Fibroblast of the aortic adventitia (primary cell): ENCODE data around the gene PPP4R4. TPM values are rescaled to one million over a fixed set of nuclear protein-coding genes. Genes with fewer than 3 reads are reported as not detected.

Experiments used
- DNase-seq: peaks from one replicate; pipeline ENCODE4 v3.0.0-alpha.2; 2010; ENCODE audit warnings: low read depth
- H3K4me3 ChIP-seq: 2 replicates; pipeline ENCODE4 v1.5.1; 2011; ENCODE audit warnings: low read depth, mild to moderate bottlenecking, control low read depth, low read length, moderate library complexity
- total RNA-seq: library from RNA; depleted of rRNA; stranded (reverse); fragments of >200 nt; gene quantifications from 2 replicates; pipeline ENCODE4 v1.2.3, GENCODE V29; 2012; ENCODE audit warnings: low replicate concordance
- TF ChIP-seq, protein P1 (sequence below): IDR thresholded peaks from 2 replicates; pipeline ENCODE4 v1.5.1; 2011; ENCODE audit warnings: mild to moderate bottlenecking, low read length, control low read depth, inconsistent platforms; ENCODE audit not compliant: insufficient read depth

Gene PPP4R4
- total RNA-seq = 0.98 and 7.0 TPM in 2 replicates

DNA sequence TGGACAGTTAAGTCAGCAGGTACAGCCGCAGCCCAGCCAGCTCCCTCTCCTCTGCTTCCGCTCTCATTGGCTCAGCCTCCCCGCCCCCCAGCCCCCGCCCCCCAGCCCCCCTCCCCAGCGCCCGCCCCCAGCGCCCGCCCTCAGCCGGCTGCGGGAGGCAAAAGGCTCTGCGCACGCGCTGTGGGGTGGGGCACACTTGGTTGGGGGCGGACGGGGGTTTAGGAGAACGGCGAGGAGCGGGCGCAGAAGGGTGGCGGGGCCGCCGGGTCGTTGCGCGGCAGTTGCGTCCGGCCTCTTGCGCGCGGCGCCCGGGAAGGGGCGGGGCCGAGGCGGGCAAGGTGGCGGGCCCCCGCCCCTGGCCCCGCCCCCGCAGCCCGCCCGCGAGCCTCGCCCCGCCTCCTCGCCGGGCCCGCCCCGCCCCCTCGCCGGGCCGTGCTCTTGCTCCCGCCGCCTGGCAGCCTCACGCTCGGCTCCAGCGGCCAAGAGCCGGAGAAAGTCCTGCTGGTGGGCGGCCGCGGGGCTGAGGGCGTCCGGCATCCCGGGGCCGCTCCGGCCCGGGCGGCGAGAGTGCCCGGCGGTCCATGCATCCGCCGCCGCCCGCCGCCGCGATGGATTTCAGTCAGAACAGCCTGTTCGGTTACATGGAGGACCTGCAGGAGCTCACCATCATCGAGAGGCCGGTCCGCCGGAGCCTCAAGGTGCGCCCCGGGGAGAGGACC, at the start of gene PPP4R4:
PPP4R4 (plus strand) TSS at position 438 of the 719 bp plus-strand sequence; CDS start at position 582, 144 bp downstream.
- TF ChIP-seq, protein P1, sequence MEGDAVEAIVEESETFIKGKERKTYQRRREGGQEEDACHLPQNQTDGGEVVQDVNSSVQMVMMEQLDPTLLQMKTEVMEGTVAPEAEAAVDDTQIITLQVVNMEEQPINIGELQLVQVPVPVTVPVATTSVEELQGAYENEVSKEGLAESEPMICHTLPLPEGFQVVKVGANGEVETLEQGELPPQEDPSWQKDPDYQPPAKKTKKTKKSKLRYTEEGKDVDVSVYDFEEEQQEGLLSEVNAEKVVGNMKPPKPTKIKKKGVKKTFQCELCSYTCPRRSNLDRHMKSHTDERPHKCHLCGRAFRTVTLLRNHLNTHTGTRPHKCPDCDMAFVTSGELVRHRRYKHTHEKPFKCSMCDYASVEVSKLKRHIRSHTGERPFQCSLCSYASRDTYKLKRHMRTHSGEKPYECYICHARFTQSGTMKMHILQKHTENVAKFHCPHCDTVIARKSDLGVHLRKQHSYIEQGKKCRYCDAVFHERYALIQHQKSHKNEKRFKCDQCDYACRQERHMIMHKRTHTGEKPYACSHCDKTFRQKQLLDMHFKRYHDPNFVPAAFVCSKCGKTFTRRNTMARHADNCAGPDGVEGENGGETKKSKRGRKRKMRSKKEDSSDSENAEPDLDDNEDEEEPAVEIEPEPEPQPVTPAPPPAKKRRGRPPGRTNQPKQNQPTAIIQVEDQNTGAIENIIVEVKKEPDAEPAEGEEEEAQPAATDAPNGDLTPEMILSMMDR = no peak
- peak within 1 kb of the TSS; percentile 64 for H3K4me3 ChIP-seq
- DNase-seq = peak; percentile 71

DNA sequence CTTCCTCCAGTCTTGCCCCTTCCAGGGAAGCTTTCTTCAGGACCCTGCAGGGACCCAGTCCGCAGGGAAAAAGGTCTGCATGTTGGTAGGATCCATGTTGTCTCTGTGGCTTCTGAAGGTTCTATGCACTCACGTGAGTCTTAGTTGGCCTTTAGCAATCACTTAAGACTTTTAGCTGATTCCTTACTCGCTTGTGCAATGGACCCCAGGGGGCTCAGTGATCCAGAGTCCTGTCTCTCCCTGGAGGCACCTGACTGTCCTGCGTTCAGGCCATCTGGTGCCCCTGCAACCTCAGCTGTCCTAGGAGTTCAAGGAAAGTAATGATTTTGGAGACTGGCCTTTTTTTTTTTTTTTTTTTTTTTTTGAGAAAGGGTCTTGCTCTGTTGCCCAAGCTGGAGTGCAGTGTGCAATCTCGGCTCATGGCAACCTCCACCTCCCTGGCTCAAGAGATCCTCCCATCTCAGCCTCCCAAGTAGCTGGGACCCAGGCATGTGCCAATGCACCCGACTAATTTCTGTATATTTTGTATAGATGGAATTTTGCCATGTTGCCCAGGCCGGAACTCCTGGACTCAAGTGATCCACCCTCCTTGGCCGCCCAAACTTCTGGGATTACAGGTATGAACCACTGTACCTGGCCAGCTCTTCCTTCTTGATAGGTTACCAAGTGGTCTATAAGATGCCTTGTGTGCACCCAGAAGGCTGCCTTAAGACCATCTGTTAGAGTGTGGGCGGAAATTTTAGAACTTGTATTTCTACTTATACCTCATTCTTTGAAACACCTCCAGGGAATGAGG, 49.3 kb upstream of the PPP4R4 start:
- no peak for DNase-seq
- TF ChIP-seq, protein P1 = no peak
- no peak overlapping the region for H3K4me3 ChIP-seq

- no peak for DNase-seq
- TF ChIP-seq, protein P1 = no peak
- no peak overlapping the region for H3K4me3 ChIP-seq
Observed at GRCh38 chr14:94125659-94126418, 48.3 kb upstream of the PPP4R4 start.

- H3K4me3 ChIP-seq = no peak overlapping the region
- no peak for DNase-seq
- TF ChIP-seq, protein P1 = no peak
Observed at GRCh38 chr14:94126419-94126677, 47.8 kb upstream of the PPP4R4 start.

DNA sequence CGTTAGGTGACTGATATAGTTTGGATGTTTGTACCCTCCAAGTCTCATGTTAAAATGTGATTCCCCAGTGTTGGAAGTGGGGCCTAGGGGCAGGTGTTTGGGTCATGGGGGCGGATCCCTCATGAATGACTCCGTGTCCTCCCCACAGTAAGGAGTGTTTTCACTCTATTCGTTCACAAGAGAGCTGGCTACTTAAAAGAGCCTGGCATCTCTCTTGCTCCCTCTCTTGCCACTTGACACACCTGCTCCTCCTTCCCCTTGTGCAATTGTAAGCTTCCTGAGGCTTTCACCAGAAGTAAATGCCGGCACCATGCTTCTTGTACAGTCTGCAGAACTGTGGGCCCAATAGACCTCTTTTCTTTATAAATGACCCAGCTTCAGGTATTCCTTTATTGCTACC, 47.3 kb upstream of the PPP4R4 start:
- TF ChIP-seq, protein P1 = no peak
- H3K4me3 ChIP-seq = no peak overlapping the region
- no peak for DNase-seq

GRCh38 chr14:94127330-94127729, 46.8 kb upstream of the PPP4R4 start:
- no peak for DNase-seq
- TF ChIP-seq, protein P1 = no peak
- no peak overlapping the region for H3K4me3 ChIP-seq
